ENCODE results near the gene GIMAP5.

The GIMAP5 gene

GRCh38 chr7:150716939-150717338, 20.3 kb upstream of the GIMAP5 start:
- H3K27ac ChIP-seq: no peak overlapping the region
- TF ChIP-seq CTCF (IDR thresholded peaks at IDR 0.05): no peak
- no peak for TF ChIP-seq ZFX (IDR thresholded peaks at IDR 0.05; ENCODE audit: borderline replicate concordance)

GRCh38 chr7:150717814-150718420, 19.3 kb upstream of the GIMAP5 start:
- TF ChIP-seq CTCF (IDR thresholded peaks at IDR 0.05) (no peak), ZFX (IDR thresholded peaks at IDR 0.05; ENCODE audit: borderline replicate concordance) (no peak)
- no peak overlapping the region for H3K27ac ChIP-seq

GRCh38 chr7:150719436-150719835, 17.8 kb upstream of the GIMAP5 start:
- TF ChIP-seq CTCF (IDR thresholded peaks at IDR 0.05) (no peak), ZFX (IDR thresholded peaks at IDR 0.05; ENCODE audit: borderline replicate concordance) (no peak)
- no peak overlapping the region for H3K27ac ChIP-seq

- TF ChIP-seq CTCF (IDR thresholded peaks at IDR 0.05): no peak
- no peak for TF ChIP-seq ZFX (IDR thresholded peaks at IDR 0.05; ENCODE audit: borderline replicate concordance)
Observed at GRCh38 chr7:150719960-150720891, 17.0 kb upstream of the GIMAP5 start.

GRCh38 chr7:150721970-150722373, 15.2 kb upstream of the GIMAP5 start:
- no peak overlapping the region for H3K27ac ChIP-seq
- TF ChIP-seq ZFX (IDR thresholded peaks at IDR 0.05; ENCODE audit: borderline replicate concordance): no peak

More at GRCh38 chr7:150719960-150720891, 17.0 kb upstream of the GIMAP5 start:
- no peak overlapping the region for H3K27ac ChIP-seq

- no peak overlapping the region for H3K27ac ChIP-seq
- no peak for TF ChIP-seq ZFX (IDR thresholded peaks at IDR 0.05; ENCODE audit: borderline replicate concordance)
- TF ChIP-seq CTCF (IDR thresholded peaks at IDR 0.05): no peak
Observed at GRCh38 chr7:150722431-150722931, 14.7 kb upstream of the GIMAP5 start.

- H3K27ac ChIP-seq: no peak overlapping the region
- no peak for TF ChIP-seq CTCF (IDR thresholded peaks at IDR 0.05)
- TF ChIP-seq ZFX (IDR thresholded peaks at IDR 0.05; ENCODE audit: borderline replicate concordance): no peak
Observed at GRCh38 chr7:150723467-150723866, 13.8 kb upstream of the GIMAP5 start.

Measured in 22Rv1 (cell line).